ENCODE results near the gene ELAVL2.

ELAVL2 gene

GRCh38 chr9:23662320-23662719 is 163.7 kb downstream of the ELAVL2 start:
- DNase-seq (ENCODE audit: low read depth): no peak

GRCh38 chr9:23659346-23660006 is 166.6 kb downstream of the ELAVL2 start:
- DNase-seq (ENCODE audit: low read depth): no peak

GRCh38 chr9:23658376-23659258 is 167.4 kb downstream of the ELAVL2 start:
- no peak for DNase-seq (ENCODE audit: low read depth)

DNA sequence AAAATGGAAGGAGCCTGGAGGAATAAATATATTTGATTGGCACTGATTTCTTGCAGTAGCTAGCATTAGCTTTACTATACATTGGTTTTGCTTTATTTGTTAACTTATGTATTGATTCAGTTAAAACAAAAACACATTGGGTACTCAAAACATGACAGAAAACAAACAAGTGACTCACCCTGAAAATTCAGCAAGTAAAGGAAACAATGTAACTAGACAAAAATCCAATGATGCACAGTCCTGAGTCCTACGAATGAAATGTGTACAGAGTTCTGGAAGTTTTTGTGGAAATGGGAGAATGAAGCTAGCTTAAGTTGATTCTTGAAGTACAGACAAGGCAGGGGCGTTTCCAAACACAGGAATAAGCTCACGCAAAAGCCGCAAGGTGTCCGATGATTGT is 175.0 kb downstream of the ELAVL2 start:
- DNase-seq (ENCODE audit: low read depth): no peak

GRCh38 chr9:23648651-23649050 is 177.4 kb downstream of the ELAVL2 start:
- no peak for DNase-seq (ENCODE audit: low read depth)

- DNase-seq (ENCODE audit: low read depth): no peak
Observed at GRCh38 chr9:23644896-23645295, 181.1 kb downstream of the ELAVL2 start.

DNA sequence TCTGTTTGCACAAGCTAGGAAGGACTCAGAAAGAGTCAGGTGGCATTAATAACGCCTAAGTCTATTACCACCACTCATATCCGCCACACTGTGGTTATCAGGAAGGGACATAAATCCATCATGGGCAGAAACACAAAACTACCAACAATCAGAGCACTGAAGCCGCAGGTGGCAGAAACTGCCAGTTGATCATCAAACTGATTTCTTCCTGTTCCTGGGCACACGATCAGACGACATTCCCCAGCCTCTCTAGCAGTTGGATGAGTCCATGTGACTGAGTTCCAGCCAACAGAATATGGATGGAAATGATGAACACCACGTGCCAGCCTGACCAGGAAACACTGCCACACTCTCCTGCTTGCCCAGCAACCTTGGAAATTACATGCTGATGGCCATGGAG is 181.7 kb downstream of the ELAVL2 start:
- no peak for DNase-seq (ENCODE audit: low read depth)

DNA sequence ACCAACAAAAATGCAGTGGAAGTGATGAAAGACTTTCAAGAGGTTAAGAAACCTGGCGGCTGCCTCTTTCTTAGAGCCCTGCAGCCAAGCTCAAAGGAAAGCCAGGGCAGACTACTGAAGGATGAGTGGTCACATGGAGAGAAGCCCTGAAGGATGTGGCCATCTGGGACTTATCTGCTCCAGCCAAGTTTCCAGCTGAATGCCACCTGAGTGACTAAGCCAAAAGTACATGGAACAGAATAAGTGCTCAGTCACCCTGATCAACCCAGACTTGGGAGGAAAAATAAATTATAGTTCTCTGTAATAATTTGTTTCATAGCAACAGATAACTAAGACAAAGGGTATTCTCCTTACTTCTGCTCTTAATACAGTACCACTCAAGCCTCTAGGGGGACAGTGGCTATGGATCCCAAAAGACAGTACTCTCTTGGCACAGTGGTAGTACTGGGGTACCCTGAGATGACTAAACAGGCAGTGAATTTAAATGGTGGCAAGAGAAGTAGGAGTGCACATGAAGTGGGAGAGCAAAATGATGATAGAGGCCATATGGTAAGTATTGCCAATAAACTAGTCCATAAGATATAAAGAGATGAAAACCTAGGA is 182.3 kb downstream of the ELAVL2 start:
- no peak for DNase-seq (ENCODE audit: low read depth)

Measured in HS-27A (cell line).